B cell (primary cell): Measurements from ENCODE around the gene CDK6. TPM values are rescaled to one million over a fixed set of nuclear protein-coding genes. Genes with fewer than 3 reads are reported as not detected.

Experiments used
- ATAC-seq: fragments of 200-7000 bp; cut with Tn5 transposase; one replicate; pipeline ENCODE4 v1.10.0; 2021; ENCODE audit warnings: low read depth, mild to moderate bottlenecking, moderate number of reproducible peaks, moderate library complexity
- CTCF ChIA-PET: fragments of 350-600 bp; sonication (Branson Sonifier 250); formaldehyde crosslinking; loops from one replicate; lab custom pipeline; 2021; ENCODE audit warnings: antibody characterized with exemption, inconsistent platforms; lab: Charles Lee
- POLR2A ChIA-PET: fragments of 350-600 bp; sonication (Branson Sonifier 250); formaldehyde crosslinking; loops from one replicate; lab custom pipeline; 2021; ENCODE audit warnings: antibody characterized with exemption; lab: Charles Lee
- DNase-seq: peaks from one replicate; pipeline ENCODE4 v3.0.0; 2013
- H2AFZ ChIP-seq: 2 replicates; pipeline ENCODE4 v1.6.1; 2012; ENCODE audit warnings: mild to moderate bottlenecking, low read depth, low read length; ENCODE audit not compliant: insufficient read depth, poor library complexity, severe bottlenecking
- H3K27ac ChIP-seq, 2 donors: 1 replicate in 1 of 2; 2 replicates in 1 of 2; pipeline ENCODE4 v1.5.1; 2012 to 2013; ENCODE audit warnings: low read length in 2 of 2, mild to moderate bottlenecking in 2 of 2, moderate library complexity in 1 of 2
- H3K27me3 ChIP-seq, 4 experiments: fragments of 200-600 bp in 1 of 4; sonication (generic) in 1 of 4; replicated peaks in 1 of 4; 1 replicate in 2 of 4; 2 replicates in 2 of 4; pipeline versions ENCODE4 v1.6.1 to v1.7.0; 2013 to 2016; ENCODE audit warnings: low read length in 3 of 4, mild to moderate bottlenecking in 2 of 4, mixed read lengths in 1 of 4, moderate library complexity in 1 of 4; ENCODE audit not compliant: insufficient read depth in 4 of 4, control insufficient read depth in 3 of 4; ENCODE audit errors: control extremely low read depth in 1 of 4
- H3K36me3 ChIP-seq, 2 experiments: replicated peaks in 1 of 2; 1 replicate in 1 of 2; 2 replicates in 1 of 2; pipeline versions ENCODE4 v1.6.1 to v1.7.1; 2013; ENCODE audit warnings: low read length in 1 of 2; ENCODE audit not compliant: insufficient read depth in 2 of 2, control insufficient read depth in 1 of 2; ENCODE audit errors: control extremely low read depth in 1 of 2, extremely low read depth in 1 of 2
- H3K4me1 ChIP-seq, 2 donors: fragments of 200-600 bp in 1 of 2; sonication (generic) in 1 of 2; 1 replicate in 1 of 2; 2 replicates in 1 of 2; pipeline versions ENCODE4 v1.5.1 to v1.6.1; 2013 to 2017; ENCODE audit warnings: low read length in 2 of 2; ENCODE audit not compliant: control insufficient read depth in 2 of 2, insufficient read depth in 2 of 2
- H3K4me2 ChIP-seq: replicated peaks from 2 replicates; pipeline ENCODE3; 2012; ENCODE audit warnings: mild to moderate bottlenecking, low read depth, low read length; ENCODE audit not compliant: poor library complexity, severe bottlenecking
- H3K4me3 ChIP-seq, 5 experiments: fragments of 200-600 bp in 1 of 5; sonication (generic) in 1 of 5; 1 replicate in 3 of 5; 2 replicates in 2 of 5; pipeline versions ENCODE4 v1.5.1 to v1.7.0; 2011 to 2016; ENCODE audit warnings: low read length in 4 of 5, mild to moderate bottlenecking in 4 of 5, low read depth in 2 of 5, control low read depth in 1 of 5, moderate library complexity in 1 of 5; ENCODE audit not compliant: insufficient read depth in 1 of 5; ENCODE audit errors: control extremely low read depth in 1 of 5, extremely low read depth in 1 of 5
- H3K79me2 ChIP-seq: fragments of 200-600 bp; sonication (generic); one replicate; pipeline ENCODE4 v1.6.0; 2016; ENCODE audit warnings: low read length; ENCODE audit not compliant: control insufficient read depth, insufficient read depth
- H3K9ac ChIP-seq: fragments of 200-600 bp; sonication (generic); 2 replicates; pipeline ENCODE4 v1.6.1; 2017; ENCODE audit warnings: mild to moderate bottlenecking, low read length, moderate library complexity
- H3K9me3 ChIP-seq, 3 donors: one replicate each; pipeline versions ENCODE4 v1.6.1 to v1.7.1; 2013; ENCODE audit warnings: low read length in 2 of 3; ENCODE audit not compliant: control insufficient read depth in 2 of 3, insufficient read depth in 1 of 3; ENCODE audit errors: control extremely low read depth in 1 of 3
- H4K20me1 ChIP-seq: 2 replicates; pipeline ENCODE4 v1.6.0; 2012; ENCODE audit warnings: mild to moderate bottlenecking, low read length; ENCODE audit not compliant: insufficient read depth, control insufficient read depth, poor library complexity, severe bottlenecking
- H3K27ac Mint-ChIP-seq: one replicate; pipeline ENCODE4 v1.8.0; 2021; ENCODE audit warnings: mixed read lengths
- H3K27me3 Mint-ChIP-seq: one replicate; pipeline ENCODE4 v1.8.0; 2021; ENCODE audit warnings: mixed read lengths
- H3K4me1 Mint-ChIP-seq: one replicate; pipeline ENCODE4 v1.8.0; 2021; ENCODE audit warnings: mixed read lengths
- H3K4me3 Mint-ChIP-seq: one replicate; pipeline ENCODE4 v1.8.0; 2021; ENCODE audit warnings: mixed read lengths
- H3K9me3 Mint-ChIP-seq: one replicate; pipeline ENCODE4 v1.8.0; 2022; ENCODE audit warnings: mixed read lengths; ENCODE audit not compliant: insufficient read depth
- CTCF ChIP-seq: fragments of 200-600 bp; IDR thresholded peaks from one replicate; pipeline ENCODE4 v1.8.0; 2022; ENCODE audit warnings: antibody characterized with exemption, mild to moderate bottlenecking
- EZH2 ChIP-seq: IDR thresholded peaks from 2 replicates; pipeline ENCODE4 v1.6.1; 2012; ENCODE audit warnings: borderline replicate concordance, low read depth, mild to moderate bottlenecking, moderate library complexity, low read length; ENCODE audit not compliant: insufficient read depth, poor library complexity, severe bottlenecking
- WGBS: methylation state at CpG from one replicate; pipeline ENCODE4 v1.1.5; 2013; ENCODE audit warnings: missing lambda C conversion rate; ENCODE audit not compliant: insufficient coverage; 5-methylcytosine and 5-hydroxymethylcytosine counted together
- intact Hi-C: fragments of 100-400 bp; cut with micrococcal nuclease; formaldehyde crosslinking; loops from one replicate; pipeline ENCODE4 v1.10.0; 2022
- polyA plus RNA-seq: library from polyadenylated mRNA; depleted of rRNA; stranded (reverse); fragments of >200 nt; gene quantifications from 2 replicates; pipeline ENCODE4 v1.2.3, GENCODE V29; 2012
- total RNA-seq, 2 donors: library from RNA; stranded (reverse); fragments of 120-200 nt in 1 of 2; gene quantifications; 1 replicate in 1 of 2; 2 replicates in 1 of 2; pipeline versions ENCODE4 v1.2.3 to v1.2.4, GENCODE V29; 2013 to 2022

The CDK6 gene
- total and polyA plus RNA-seq, 2 donors (not counting 1 experiment from before 2014, with no cell fraction given): 3.0 to 14.6 TPM

GRCh38 chr7:92656121-92656520 is 180.3 kb downstream of the CDK6 start:
- intact Hi-C loops: no loop called here
- Histone ChIP-seq H3K27ac (no peak overlapping the region), H3K79me2 (no peaks in the 10 kb centered on the region), H3K27me3 (no peaks in the 10 kb centered on the region), H4K20me1 (no peaks in the 10 kb centered on the region), H3K36me3 (peaks cover 0 to 2% of the 10 kb centered on the region in 2 experiments), H3K4me2 (no peak overlapping the region), H3K4me3 (no peak overlapping the region), H3K9me3 (no peaks in the 10 kb centered on the region), H3K9ac (no peak overlapping the region), H3K4me1 (peaks cover 0 to 4% of the 10 kb centered on the region in 2 donors), H2AFZ (no peak overlapping the region)
- Mint-ChIP-seq H3K4me1 (peaks cover 3% of the 10 kb centered on the region), H3K27ac (no peak overlapping the region), H3K4me3 (no peak overlapping the region), H3K9me3 (no peaks in the 10 kb centered on the region), H3K27me3 (no peaks in the 10 kb centered on the region)
- no CpG with 5 or more reads among the region's 4 CpGs for WGBS
- TF ChIP-seq EZH2: no peak
- DNase-seq: no peak
- ChIA-PET POLR2A (no interaction called here), CTCF (no interaction called here)
- ATAC-seq: no peak

- ChIA-PET POLR2A (no interaction called here), CTCF (no interaction called here)
- DNase-seq (no peak), ATAC-seq (no peak)
- no peak for TF ChIP-seq EZH2
- no peak for TF ChIP-seq CTCF
- intact Hi-C loops: no loop called here
- Histone ChIP-seq H3K36me3 (peaks cover 0 to 2% of the 10 kb centered on the region in 2 experiments), H3K9ac (no peak overlapping the region), H4K20me1 (no peaks in the 10 kb centered on the region), H3K4me2 (no peak overlapping the region), H3K4me1 (peaks cover 0 to 4% of the 10 kb centered on the region in 2 donors), H2AFZ (no peak overlapping the region), H3K9me3 (no peaks in the 10 kb centered on the region), H3K27me3 (no peaks in the 10 kb centered on the region), H3K27ac (no peak overlapping the region), H3K79me2 (no peaks in the 10 kb centered on the region), H3K4me3 (no peak overlapping the region)
- WGBS: no CpG with 5 or more reads among the region's 1 CpG
- Mint-ChIP-seq H3K4me3 (no peak overlapping the region), H3K4me1 (peaks cover 3% of the 10 kb centered on the region), H3K27ac (no peak overlapping the region), H3K27me3 (no peaks in the 10 kb centered on the region), H3K9me3 (no peaks in the 10 kb centered on the region)
Measured at GRCh38 chr7:92655346-92655884, 181.0 kb downstream of the CDK6 start.
